GM12865 (cell line): ENCODE data around the gene MYH1.

Experiments used
- DNase-seq: peaks from one replicate; pipeline ENCODE4 v3.0.0; 2010; ENCODE audit warnings: low read depth
- H3K4me3 ChIP-seq: 2 replicates; pipeline ENCODE4 v1.5.1; 2011; ENCODE audit warnings: mild to moderate bottlenecking, low read depth, low read length, control low read depth
- TF ChIP-seq, protein P1 (sequence below): IDR thresholded peaks from 2 replicates; pipeline ENCODE4 v1.5.1; 2011; ENCODE audit warnings: low read length, control low read depth, low read depth, inconsistent platforms; ENCODE audit not compliant: insufficient read depth; ENCODE audit errors: missing control alignments

The MYH1 gene

DNA sequence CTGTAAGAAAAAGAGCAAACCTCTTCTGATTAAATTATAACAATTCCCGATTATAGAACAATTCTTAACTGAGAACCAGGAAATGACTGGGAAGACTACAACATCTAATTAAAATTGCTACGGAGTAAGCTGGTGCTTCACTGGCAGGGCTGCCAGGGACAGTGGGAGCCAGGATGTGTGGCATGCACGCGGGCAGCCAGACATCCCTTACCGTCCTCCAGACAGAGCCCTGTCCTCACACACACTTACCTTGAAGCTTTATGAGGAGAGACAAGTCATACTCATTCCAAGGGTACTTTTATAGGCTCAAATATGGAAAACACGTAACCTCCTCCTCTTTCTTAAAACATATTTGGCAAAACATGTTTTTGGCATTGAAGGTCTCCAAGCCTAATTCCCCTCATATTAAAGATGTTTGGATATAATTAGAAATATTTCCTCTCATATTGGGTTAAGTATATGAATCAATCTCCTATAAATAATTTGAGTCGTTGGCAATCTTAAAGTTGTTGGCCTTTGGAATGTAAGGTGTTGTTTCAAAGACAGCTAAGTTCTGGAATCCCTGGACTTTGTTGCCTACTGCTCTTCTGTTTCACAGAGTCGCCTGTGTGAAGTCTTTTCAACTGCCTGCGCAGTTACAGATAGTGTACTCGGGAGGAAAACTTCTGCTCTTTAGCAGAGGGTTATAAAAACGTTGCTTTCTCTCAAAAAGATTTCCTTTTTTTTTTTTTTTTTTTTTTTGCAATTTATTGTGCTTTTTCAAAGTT, at the start of gene MYH1:
MYH1 (minus strand) TSS at position 272 of the 767 bp plus-strand sequence. CDS start 1,900 bp downstream, outside the sequence.
- no peak within 1 kb of the TSS for H3K4me3 ChIP-seq

DNA sequence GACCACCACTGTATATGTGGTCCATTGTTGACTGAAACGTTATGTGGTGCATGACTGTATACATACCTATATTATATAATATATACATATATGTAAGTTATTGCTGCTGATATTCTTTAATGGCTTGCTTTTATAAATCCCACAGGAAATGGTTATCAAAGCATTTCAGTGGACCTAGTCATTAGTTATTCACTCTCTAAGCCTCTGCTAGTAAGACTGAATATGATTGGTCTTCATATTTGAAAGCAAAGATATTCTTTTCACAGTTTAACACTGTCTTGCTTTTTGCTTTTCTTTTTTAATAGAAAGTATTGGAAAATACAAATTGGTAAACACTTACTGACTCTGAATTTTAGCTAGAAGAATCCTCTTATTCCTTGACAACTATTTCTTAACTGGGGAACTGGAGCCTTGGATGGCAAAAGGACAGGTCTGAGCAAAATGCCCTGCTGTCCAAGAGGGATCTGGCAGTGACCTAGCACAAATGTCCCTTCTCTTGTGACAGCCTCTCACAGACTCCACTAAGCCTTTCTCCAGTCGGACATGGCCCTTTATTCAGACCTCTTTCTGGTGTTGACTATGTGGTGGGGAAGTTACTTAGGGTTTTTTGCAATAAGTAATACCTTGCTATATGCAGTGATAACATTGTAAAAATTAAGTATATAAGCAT, 45.8 kb upstream of the MYH1 start:
- TF ChIP-seq, protein P1, sequence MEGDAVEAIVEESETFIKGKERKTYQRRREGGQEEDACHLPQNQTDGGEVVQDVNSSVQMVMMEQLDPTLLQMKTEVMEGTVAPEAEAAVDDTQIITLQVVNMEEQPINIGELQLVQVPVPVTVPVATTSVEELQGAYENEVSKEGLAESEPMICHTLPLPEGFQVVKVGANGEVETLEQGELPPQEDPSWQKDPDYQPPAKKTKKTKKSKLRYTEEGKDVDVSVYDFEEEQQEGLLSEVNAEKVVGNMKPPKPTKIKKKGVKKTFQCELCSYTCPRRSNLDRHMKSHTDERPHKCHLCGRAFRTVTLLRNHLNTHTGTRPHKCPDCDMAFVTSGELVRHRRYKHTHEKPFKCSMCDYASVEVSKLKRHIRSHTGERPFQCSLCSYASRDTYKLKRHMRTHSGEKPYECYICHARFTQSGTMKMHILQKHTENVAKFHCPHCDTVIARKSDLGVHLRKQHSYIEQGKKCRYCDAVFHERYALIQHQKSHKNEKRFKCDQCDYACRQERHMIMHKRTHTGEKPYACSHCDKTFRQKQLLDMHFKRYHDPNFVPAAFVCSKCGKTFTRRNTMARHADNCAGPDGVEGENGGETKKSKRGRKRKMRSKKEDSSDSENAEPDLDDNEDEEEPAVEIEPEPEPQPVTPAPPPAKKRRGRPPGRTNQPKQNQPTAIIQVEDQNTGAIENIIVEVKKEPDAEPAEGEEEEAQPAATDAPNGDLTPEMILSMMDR: no peak
- DNase-seq: no peak
- H3K4me3 ChIP-seq: no peak overlapping the region

More for the DNA sequence above, at the start of gene MYH1:
- TF ChIP-seq, protein P1: no peak
- DNase-seq: no peak

DNA sequence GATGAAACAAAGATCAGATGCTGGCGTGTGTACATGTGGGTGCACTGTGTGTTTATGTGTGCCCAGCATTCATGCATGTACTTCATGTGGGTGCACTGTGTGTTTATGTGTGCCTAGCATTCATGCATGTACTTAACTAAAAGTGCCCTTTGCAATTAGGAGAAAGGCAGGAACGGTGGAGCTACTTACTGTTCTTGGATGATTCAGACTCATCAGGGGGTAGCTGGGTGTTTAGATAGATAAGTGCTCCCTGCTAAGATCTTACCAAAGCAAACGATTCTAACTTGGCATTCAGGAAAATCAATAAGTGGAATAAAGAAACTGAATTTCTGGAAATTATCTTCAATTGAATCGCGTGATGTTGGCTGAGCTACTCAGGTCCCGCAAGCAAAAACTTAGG, 39.7 kb upstream of the MYH1 start:
- no peak for DNase-seq
- no peak overlapping the region for H3K4me3 ChIP-seq
- TF ChIP-seq, protein P1: no peak

DNA sequence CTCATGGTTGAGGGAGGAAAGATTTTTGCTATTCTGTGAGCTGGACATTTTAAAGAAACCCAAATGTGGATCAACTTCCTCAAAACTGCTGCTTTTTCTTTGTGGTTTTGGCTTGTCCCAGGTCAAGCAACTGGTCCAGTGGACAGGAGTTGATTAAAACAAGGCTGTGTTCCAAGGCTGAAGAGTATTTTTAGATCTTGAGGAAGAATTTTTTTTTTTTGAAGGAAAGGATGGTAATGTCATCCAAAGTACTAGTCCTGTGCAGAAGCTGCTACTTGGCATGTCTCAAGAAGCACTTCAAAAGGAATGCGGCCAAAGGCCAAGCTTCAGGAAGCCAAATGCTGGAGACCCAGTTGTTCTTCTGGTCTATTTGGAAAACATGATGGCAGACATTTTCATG, 39.1 kb upstream of the MYH1 start:
- no peak for DNase-seq
- TF ChIP-seq, protein P1: no peak
- H3K4me3 ChIP-seq: no peak overlapping the region

DNA sequence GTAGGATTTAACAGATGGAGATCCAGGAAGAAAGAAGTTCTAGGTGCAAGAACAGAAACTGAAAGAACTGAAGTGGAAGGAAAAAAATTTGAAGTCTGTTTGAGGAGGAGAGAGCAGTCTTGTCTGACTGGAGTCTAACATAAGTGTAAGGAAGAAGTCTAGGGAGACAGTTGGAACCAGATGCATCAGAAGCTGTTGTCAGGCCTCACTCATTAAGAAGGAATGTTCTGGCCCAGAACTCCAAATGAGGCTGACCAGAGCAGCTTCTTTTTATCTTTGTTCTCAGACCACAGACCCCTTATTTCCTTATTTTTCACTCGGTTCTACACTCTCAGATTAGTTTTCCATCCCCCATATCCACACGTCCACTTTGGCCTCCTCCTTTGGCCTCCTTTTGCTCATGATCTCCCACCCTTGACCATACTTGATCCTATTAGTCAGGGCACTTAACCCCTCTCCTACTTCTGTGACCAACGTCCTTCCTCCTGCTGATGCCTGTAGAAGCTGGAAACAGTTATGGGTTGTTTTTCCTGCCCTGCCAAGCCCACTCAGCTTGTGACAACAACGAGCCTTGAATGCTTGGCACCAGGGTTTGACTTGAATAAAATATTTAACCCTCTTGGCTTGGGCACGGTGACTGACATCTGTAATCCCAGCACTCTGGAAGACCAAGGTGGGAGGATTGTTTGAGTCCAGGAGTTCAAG, 38.1 kb upstream of the MYH1 start:
- TF ChIP-seq, protein P1: no peak
- no peak for DNase-seq
- H3K4me3 ChIP-seq: no peak overlapping the region

DNA sequence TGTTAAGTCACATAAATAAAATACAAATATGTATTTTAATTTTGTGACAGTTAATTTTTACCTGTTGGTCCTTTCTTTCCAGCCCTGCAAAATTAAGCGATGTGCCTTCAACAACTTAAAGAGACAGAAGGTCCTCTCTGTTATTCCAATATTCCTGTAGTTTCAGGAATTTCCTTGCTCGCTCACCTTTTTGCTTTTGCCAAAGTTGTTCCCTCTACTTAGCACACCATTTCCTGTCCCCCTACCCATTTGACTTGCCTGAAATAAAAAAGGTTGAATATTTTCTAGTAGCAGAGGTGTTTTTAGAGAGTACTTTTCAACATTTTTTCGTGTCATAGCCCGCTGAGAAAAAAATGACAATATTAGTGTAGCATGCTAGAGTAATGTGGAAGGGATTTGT, 31.7 kb upstream of the MYH1 start:
- TF ChIP-seq, protein P1: no peak
- DNase-seq: no peak
- no peak overlapping the region for H3K4me3 ChIP-seq
